Right kidney (tissue), 9 donors: ENCODE results near the gene CEP85L.

ENCODE experiments used
- DNase-seq: peaks from one replicate; pipeline ENCODE4 v3.0.0-alpha.2; 2016
- long read RNA-seq, 8 donors: transcript quantifications; one replicate each; lab custom pipeline, GENCODE V29; 2026

The CEP85L gene
- long read RNA-seq, donor 1, result 0 reads
- long read RNA-seq, donor 2, result 0 reads
- long read RNA-seq, donor 3, result 0 reads
- long read RNA-seq, donor 4, result 0 reads
- long read RNA-seq, donor 5, full-length matches to known transcripts, result 2 of 2 reads
- long read RNA-seq, donor 5, partial matches to known transcripts, result 0 of 2 reads
- long read RNA-seq, donor 5, other reads (novel, unspliced or antisense), result 0 of 2 reads
- long read RNA-seq, donor 6, result 0 reads
- long read RNA-seq, donor 7, full-length matches to known transcripts, result 2 of 2 reads
- long read RNA-seq, donor 7, partial matches to known transcripts, result 0 of 2 reads
- long read RNA-seq, donor 7, other reads (novel, unspliced or antisense), result 0 of 2 reads
- long read RNA-seq, donor 8, result 0 reads

GRCh38 chr6:118651282-118652050, at the start of gene CEP85L:
Gene CEP85L, minus strand, starts transcription at chr6:118651591. Its CDS starts 322 bp downstream, at chr6:118651269.
- peak; percentile 97 for DNase-seq

GRCh38 chr6:118700531-118700930, 49.1 kb upstream of the CEP85L start:
- no peak for DNase-seq

- DNase-seq, result no peak
Observed at GRCh38 chr6:118697554-118697953, 46.2 kb upstream of the CEP85L start.

GRCh38 chr6:118696271-118696670, 44.9 kb upstream of the CEP85L start:
- no peak for DNase-seq

- no peak for DNase-seq
Observed at GRCh38 chr6:118693562-118693961, 42.2 kb upstream of the CEP85L start.

- no peak for DNase-seq
Observed at GRCh38 chr6:118685823-118686449, 34.5 kb upstream of the CEP85L start.

- DNase-seq, result no peak
Observed at GRCh38 chr6:118683881-118684872, 32.8 kb upstream of the CEP85L start.

- no peak for DNase-seq
Observed at GRCh38 chr6:118680452-118681095, 29.2 kb upstream of the CEP85L start.

GRCh38 chr6:118679327-118679901, 28.0 kb upstream of the CEP85L start:
- no peak for DNase-seq

- no peak for DNase-seq
Observed at GRCh38 chr6:118678866-118679265, 27.5 kb upstream of the CEP85L start.

- no peak for DNase-seq
Observed at GRCh38 chr6:118677193-118677592, 25.8 kb upstream of the CEP85L start.

- no peak for DNase-seq
Observed at GRCh38 chr6:118675225-118675624, 23.8 kb upstream of the CEP85L start.

GRCh38 chr6:118674772-118675171, 23.4 kb upstream of the CEP85L start:
- no peak for DNase-seq

GRCh38 chr6:118672678-118673077, 21.3 kb upstream of the CEP85L start:
- DNase-seq, result no peak

GRCh38 chr6:118669561-118669960, 18.2 kb upstream of the CEP85L start:
- no peak for DNase-seq

GRCh38 chr6:118668761-118669385, 17.5 kb upstream of the CEP85L start:
- DNase-seq, result no peak

- DNase-seq, result no peak
Observed at GRCh38 chr6:118667988-118668387, 16.6 kb upstream of the CEP85L start.

- no peak for DNase-seq
Observed at GRCh38 chr6:118665011-118665410, 13.6 kb upstream of the CEP85L start.

GRCh38 chr6:118663993-118664985, 12.9 kb upstream of the CEP85L start:
- no peak for DNase-seq
